ENCODE data around the gene P2RX3.

DNA sequence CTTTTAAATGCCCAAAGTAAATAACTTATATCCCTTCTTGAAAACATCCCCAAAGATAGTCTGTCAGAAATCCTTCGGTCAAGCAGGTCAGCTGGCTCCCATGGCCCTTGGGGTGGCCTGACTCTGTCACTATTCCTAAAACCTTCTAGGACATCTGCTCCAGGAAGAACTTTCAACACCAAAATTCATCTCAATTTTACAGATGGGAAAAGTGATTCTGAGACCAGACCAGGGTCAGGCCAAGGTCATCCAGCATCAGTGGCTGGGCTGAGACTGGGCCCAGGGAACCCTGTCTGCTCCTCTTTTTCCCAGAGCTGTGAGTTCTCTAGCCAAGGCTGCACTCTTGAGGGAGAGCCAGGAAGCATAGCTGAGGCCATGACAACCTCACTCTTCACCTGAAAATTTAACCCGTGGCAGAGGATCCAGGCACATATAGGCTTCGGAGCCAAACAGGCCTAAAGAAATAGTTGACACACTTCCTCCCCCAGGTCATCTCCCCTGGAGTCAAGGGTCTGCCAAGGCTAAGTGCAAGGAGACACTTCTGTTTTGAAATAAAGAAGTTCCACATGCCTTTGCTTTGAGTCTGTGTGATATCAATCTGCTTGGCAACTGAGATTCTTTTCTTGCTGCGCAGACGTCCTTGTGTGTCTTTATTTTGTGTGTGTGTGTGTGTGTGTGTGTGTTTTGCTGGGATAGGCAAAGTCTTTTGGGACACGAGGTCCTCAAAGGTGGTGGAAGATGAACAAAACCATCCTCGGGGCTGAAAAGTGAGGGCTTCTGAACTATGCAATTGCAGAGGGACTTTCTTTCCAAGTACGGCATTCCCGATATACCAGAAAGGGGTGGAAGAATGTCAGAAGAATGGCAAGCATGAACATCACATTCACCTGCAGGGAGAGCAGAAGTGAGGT lies 69.1 kb downstream of the P2RX3 start:
- TF ChIP-seq EP300 (IDR thresholded peaks at IDR 0.05; ENCODE audit: low read depth) = no peak
- TF ChIP-seq, protein P1, sequence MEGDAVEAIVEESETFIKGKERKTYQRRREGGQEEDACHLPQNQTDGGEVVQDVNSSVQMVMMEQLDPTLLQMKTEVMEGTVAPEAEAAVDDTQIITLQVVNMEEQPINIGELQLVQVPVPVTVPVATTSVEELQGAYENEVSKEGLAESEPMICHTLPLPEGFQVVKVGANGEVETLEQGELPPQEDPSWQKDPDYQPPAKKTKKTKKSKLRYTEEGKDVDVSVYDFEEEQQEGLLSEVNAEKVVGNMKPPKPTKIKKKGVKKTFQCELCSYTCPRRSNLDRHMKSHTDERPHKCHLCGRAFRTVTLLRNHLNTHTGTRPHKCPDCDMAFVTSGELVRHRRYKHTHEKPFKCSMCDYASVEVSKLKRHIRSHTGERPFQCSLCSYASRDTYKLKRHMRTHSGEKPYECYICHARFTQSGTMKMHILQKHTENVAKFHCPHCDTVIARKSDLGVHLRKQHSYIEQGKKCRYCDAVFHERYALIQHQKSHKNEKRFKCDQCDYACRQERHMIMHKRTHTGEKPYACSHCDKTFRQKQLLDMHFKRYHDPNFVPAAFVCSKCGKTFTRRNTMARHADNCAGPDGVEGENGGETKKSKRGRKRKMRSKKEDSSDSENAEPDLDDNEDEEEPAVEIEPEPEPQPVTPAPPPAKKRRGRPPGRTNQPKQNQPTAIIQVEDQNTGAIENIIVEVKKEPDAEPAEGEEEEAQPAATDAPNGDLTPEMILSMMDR (IDR thresholded peaks at IDR 0.05) = no peak

All from transverse colon (tissue), 3 donors.